Measurements from ENCODE around the gene RAPSN. TPM values are rescaled to one million over a fixed set of nuclear protein-coding genes. Genes with fewer than 3 reads are reported as not detected.

RAPSN gene
- total RNA-seq, 1 donor from 2014 or later, result 7.0 TPM

DNA sequence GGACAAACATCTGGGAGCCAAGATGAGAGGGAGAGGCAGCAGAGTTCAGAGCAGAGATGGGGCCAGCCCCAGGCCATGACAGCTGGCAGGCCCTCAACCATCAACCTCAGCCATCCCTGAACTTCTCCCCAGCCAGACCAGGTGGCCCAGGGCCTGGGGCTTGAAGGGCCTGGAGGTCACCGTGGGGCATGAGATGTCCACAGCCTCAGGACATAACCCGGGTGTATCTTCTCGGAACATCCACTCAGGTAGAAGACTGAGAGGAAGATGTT is 53.0 kb downstream of the RAPSN start:
- DNase-seq (ENCODE audit: missing footprints), result no peak
- ATAC-seq, result no peak
- intact Hi-C loops (cut with DNase I), result no loop called here

DNA sequence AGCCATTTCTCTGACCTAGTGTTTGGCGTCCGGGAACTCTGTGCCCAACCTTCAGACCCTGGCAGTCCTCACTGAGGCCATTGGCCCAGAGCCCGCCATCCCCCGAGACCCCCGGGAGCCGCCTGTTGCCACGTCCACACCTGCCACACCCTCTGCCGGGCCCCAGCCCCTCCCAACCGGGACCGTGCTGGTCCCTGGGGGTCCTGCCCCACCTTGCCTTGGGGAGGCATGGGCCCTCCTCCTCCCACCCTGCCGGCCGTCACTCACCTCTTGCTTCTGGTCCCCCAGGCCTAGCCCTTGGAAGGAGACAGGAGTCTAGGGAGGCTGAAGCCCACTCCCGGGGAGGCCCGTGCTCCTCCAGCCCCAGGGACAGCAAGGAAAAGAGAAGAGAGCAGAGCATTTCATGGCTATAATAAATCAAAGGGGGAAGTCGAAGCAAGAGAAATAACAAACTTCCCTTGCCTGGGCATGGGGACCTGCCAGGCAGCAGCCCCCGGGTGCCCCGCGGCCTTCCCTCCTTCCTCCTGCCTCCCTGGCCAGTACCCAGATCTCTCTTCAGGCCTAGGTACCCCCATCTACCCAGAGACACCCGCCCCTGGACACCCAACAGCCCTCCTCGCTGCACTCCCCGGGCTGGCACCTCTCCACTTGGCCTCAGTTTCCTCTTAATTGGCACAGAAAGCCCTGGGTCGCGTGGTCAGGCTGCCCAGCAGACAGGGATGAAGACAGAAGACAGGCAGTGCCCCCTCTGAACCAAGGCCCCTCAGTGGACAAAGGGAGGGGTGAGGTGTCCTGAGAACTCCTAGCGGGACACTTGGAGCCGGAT is 53.5 kb downstream of the RAPSN start:
- DNase-seq (ENCODE audit: missing footprints) (no peak), ATAC-seq (no peak)
- intact Hi-C loops (cut with DNase I), result no loop called here

DNA sequence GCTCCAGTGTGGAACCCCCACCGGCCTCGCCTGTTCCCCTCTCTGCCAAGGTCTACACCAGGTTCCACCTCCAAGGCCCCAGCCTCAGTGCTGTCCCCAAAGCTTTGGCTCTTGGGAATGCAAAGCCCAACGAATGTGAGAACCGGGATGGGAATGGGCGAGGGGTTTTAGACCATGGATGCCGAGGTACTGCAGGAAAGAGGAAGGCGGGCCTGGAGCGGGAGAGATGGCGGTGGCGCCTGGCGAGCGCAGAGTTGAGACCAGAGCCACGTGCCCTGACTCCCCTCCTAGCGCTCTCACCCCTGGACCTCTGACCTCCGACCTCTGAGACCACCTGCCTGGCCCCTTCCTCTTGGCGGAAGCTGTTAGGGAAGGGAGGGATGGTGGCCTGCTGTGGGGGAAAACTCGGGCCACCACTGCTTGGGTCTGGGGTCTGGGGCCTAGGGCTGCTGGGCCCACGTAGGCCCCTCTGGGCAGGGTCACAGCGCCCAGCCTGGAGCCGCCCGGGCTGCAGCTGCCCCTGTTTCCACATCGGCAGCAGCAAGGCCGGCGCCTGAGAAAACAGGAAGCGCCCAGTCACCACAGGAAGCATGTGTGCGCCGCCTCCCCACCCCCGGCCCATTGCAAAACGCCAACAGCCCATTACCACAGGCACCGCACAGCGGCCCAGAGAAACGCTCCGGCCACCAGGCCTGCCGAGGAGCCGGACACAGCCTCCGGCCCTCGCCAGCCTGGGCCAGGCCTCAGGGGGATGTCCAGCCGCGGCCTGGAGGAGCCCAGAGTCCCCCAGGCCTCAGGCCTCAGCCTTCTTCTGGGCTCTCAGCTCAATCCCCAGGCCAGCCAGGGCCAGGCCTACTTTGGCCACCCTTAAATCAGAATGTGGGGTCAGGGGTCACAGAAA is 54.4 kb downstream of the RAPSN start:
- peak; percentile 93 for DNase-seq (ENCODE audit: missing footprints)
- peak; percentile 44 for ATAC-seq
- intact Hi-C loops (cut with DNase I), result no loop called here

DNA sequence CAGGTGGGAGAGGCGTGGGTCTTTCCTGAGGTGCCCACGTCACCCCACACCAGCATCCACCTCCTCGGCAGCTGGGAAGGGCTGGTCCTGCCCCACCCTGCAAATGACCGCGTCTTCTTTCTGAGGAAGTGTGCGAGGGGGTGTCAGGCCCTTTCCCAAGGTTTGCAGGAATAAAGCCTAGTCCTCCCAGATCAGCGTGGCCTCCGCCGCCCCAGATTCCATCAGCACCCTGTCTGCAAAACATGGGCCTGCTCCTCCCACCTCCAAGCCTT is 55.0 kb downstream of the RAPSN start:
- intact Hi-C loops (cut with DNase I), result no loop called here
- ATAC-seq, result peak; percentile 29

DNA sequence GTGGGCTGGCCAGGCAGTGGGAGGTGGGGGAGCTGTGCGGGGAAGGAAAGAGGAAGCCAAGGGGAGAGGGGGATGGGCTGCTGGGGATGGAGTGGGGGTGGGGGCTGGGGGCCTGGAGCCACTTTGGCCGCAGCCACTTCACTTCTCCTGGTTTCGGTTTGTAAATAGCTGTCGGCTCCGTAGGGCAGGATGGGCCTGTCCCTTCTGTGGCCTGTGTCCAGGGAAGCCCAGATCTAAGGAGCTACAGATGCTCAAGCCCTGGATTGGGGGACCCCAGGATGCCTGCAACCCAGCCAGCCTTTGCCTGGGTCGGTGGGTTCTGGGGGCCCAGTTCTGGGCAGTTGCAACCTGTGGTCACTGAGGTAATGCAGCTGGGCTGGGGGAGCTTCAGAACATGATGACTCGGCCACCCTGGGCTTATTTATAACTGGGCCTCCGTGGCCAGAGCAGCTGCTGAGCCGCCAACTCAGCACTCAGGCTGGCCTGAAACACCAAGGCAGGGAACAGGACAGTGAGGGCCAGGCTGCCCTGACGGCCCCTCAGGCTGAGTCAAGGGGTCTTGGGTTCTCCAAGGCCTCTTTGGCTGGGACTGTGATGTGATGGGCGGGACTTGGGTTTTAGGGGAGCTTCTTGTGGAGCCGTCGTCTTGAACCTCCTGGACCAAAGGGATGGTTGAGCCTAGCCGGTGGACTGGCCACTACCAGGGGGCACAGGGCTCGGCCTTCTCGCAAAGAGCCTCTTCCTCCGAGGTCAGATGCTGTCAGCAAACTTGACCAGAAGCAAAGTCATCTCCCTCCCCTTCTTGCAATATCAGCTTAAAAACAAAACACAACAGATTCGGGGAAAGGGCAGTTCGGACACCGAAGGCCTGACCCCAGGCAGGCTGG is 55.5 kb downstream of the RAPSN start:
- intact Hi-C loops (cut with DNase I), result no loop called here
- peak; percentile 62 for ATAC-seq
- no peak for DNase-seq (ENCODE audit: missing footprints)

More for the DNA sequence above, 55.0 kb downstream of the RAPSN start:
- DNase-seq (ENCODE audit: missing footprints), result no peak

DNA sequence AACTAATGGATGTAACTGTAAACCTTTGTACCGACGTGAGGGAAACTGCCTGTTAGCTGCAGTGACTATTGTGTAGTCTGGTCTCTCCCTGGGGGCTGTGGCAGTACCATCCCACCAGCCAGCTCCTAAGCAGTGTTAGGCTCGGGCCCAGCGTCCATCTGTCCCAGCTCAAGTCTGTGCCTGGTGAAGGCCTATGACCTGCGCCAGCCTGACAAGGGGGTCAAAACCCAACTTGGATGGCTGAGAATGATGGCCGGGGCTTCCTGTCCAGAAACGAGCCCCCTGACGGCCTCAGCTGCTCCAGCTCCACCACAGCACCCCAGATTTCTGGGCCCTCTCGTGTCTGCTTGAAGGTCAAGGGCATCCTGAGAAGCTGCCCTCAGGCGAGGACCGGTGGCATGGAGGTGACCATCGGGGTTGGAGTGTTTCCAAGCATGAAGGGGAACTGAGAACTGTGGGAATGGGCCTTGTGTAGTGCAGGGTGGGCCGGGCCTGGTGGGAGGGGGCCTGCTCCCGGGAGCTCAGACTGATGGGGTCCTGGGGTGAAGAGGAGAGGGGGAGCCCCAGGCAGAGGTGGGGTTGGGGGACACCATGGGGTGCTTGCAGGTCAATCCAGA is 56.3 kb downstream of the RAPSN start:
- DNase-seq (ENCODE audit: missing footprints) (no peak), ATAC-seq (no peak)
- intact Hi-C loops (cut with DNase I), result no loop called here

DNA sequence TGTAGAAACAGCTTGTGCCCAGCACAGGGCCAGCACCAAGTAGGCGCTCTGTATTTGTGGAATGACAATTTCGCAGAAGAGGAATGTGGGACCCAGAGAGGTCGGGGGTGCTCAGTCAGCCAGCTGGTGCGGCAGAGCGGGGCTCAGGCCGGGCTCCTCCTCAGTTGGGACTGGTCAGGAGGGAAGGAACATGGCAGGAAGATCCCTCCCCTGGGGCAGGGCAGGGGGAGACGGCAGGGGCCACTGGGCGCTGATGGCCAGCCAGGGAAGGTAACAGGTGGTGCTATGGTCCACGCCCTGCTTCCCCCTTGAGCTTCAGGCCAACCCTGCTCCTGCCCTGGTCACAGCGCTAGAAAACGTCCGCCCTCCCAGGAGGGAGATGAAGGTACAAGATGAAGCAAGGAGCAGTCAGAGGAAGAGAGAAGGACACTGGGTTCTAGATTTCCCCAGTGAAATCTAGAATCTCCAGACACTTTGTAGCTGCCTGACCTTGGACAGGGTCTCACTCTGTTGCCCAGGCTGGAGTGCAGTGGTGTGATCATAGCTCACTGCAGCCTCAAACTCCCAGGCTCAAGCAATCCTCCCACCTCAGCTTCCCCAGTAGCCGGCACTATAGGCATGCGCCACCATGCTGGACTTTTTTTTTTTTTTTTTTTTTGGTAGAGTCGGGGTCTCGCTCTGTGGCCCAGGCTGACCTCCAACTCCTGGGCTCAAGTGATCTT is 57.1 kb downstream of the RAPSN start:
- intact Hi-C loops (cut with DNase I), result no loop called here
- DNase-seq (ENCODE audit: missing footprints) (no peak), ATAC-seq (no peak)

DNA sequence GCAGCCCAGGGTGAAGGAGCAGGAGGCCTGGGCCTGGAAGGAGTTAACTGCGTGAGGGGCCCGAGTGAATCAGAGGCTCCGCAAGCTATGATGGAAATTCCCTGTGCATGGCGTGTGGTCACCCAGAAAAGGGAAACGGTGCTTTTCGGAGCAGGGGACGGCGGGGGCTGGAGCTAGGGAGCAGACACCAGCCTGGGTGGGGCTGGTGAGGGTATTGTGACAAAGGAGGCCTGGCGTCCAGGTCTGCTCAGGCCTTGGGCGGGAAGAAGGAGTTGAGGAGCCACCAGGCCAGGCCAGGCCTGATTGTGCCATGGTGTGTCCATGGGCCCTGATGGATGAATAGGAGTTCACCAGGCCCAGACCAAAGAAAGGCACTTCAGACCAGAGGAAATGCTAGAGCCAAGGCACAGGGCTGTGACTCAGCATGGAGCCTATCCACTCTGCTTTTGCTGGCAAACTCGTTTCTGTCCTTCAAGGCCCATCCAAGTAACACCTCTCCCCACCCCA is 57.8 kb downstream of the RAPSN start:
- ATAC-seq (no peak), DNase-seq (ENCODE audit: missing footprints) (peak; percentile 82)
- intact Hi-C loops (cut with DNase I), result no loop called here

DNA sequence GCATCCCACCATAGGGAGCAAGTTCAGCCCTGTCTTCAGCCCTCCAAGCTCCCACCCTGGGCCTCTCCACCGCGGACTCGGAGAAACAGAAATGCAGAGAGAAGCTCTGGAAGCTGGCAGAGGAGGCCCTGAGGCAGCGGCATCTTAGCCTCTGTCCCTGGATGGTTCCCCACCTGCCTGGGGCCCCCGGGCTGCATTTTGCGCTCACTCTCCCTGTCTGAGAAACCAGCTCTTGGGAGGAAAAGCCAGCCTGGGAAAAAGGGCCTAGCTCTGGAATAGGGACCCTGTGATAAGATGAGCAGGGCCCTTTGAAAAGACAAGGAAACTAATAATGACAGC is 58.5 kb downstream of the RAPSN start:
- ATAC-seq, result no peak
- no peak for DNase-seq (ENCODE audit: missing footprints)
- intact Hi-C loops (cut with DNase I), result no loop called here

DNA sequence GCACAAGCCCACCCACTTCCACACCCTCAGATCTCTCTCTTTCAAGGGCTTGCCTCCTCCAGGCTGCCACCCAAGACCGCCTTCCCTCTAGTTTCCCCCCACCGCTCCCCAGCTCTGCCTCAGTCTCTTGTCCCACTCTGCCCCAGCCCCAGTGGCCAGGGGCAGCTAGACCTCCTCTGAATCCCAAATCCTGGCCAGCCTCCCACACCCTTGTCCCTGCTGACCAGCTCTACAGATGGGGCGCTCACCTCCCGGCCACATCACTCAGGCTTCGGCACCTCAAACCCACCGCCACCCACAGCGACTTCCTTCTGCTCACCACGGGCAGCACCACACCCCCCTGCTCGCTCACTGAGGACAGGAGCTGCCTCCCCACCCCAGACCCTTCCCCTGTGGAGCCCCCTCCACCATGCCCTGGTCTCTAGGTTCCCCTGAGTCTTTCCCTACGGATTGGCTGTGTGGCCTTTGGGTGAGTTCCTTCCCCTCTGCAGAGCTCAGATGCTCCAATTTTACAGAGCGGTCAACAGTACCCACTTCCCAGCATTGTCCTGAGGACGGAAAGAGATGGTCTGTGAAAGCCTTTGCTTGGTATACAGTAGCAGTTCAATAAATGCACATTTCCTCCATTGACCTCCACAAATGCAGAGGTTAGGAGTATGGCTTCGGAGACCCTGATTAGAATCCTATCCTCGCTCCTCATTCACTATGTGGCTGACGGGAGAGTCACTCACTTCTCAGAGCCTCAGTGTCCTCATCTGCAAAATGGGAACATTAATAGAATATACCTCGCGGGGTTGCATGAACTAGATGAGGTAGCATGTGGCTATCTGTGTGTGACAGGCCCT is 59.1 kb downstream of the RAPSN start:
- intact Hi-C loops (cut with DNase I), result loop anchor here (10.0 kb wide), 1 partner anchor 455 kb away; the partner anchor contains the start of gene NUP160
- DNase-seq (ENCODE audit: missing footprints), result peak; percentile 81
- ATAC-seq, result no peak

DNA sequence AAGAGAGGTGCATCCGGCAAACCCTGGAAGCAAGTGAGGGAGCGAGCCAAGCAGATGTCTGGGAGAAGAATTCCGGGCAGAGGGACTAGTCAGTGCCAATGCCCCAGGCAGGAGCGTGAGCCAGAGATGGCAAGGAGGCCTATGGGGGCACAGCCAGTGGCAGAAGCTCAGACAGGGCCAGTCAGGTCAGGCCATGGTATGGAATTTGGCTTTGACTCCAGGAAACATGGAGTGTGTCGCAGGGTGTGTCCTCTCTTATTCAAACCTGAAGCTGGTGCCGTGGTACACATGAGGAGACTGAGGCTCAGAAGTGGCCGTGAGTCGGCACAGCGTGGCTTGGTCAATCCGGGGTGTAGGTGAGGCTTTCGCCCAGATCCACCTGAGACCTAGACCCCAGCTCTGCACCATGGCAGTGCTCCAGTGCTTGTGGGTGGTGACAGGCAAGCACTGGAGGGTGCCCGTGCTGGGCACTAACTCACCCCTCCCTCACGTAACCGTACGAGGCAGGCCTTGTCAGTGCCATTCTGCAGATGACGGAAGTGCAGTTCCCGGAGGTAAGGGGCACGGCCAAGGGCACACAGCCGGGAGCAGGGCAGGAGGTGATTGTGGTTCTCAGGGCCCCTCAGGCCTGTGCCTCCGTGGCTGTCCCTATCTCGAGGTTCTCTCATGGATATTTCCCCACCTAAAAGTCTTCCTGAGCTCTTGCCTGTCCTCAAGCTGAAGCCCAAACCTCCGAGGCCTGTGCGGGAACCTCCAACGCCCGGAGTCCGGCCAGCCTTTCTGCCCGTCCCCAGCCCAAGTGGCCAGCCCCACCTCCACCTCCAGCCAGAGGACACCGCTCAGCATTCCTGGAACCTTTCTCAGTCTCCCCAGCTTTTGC is 60.0 kb downstream of the RAPSN start:
- ATAC-seq (no peak), DNase-seq (ENCODE audit: missing footprints) (peak; percentile 69)
- intact Hi-C loops (cut with DNase I), result loop anchor here (10.0 kb wide), 1 partner anchor 456 kb away; the partner anchor contains the start of gene NUP160

DNA sequence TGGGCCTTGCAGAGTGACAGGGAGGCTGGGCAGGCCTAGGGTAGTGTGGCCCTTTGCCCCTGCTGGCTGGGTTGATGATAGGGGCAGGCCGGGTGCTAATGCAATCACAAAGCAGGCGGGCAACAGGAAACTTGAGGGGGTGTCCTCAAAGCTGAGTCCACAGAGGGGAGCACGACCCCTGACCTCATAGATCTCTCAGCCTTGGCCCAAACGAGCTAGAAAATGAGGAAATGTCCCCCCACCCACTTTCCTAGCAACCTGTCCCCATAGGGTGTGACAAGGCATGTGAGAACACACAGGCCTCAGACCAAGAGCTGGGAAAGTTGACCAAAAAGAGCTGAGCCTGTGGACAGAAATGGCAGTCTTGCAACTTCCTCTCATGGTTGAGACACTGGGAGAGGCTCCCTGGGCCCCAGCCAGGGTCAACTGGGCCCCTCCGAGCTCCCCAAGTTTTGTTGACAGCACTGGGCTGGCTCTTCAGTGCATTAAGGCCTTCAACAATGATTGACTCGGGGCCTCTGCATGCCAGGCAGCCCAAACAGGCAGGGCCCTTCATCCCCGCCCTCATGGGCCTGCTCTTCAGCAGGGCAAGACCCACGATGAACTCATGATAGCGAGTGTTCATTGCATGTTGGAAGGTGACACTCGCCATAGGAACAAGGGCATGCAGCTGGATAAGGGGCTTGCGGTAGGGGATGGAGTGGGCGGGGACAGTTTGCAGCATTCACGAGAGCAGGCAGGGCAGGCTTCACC is 60.8 kb downstream of the RAPSN start:
- ATAC-seq (no peak), DNase-seq (ENCODE audit: missing footprints) (peak; percentile 65)
- intact Hi-C loops (cut with DNase I), result loop anchor here (10.0 kb wide), 1 partner anchor 457 kb away; the partner anchor contains the start of gene NUP160
